SU-DHL-6 (cell line): ENCODE measurements around the gene PRKN.

ENCODE experiments used
- H2AFZ ChIP-seq: fragments of 200-600 bp; sonication (generic); 2 replicates; pipeline ENCODE4 v1.6.1; 2014; ENCODE audit warnings: low read depth, mild to moderate bottlenecking, moderate library complexity, mixed read lengths, antibody characterized with exemption, low read length; ENCODE audit not compliant: severe bottlenecking
- H3F3A ChIP-seq: fragments of 200-600 bp; shearing (Covaris generic); 2 replicates; pipeline ENCODE4 v1.6.0; 2016; ENCODE audit warnings: antibody characterized with exemption, mild to moderate bottlenecking; ENCODE audit not compliant: insufficient read depth
- H3K27ac ChIP-seq: fragments of 200-600 bp; sonication (generic); 2 replicates; pipeline ENCODE4 v1.5.1; 2016; ENCODE audit warnings: low read depth, mild to moderate bottlenecking, low read length, moderate library complexity, mixed read lengths
- H3K27me3 ChIP-seq: fragments of 200-600 bp; sonication (generic), shearing (Covaris generic); 2 replicates; pipeline ENCODE4 v1.6.0; 2014; ENCODE audit warnings: mild to moderate bottlenecking, low read length
- H3K36me3 ChIP-seq: fragments of 200-600 bp; sonication (generic); 2 replicates; pipeline ENCODE4 v1.6.1; 2014; ENCODE audit warnings: mild to moderate bottlenecking, low read length, mixed read lengths
- H3K4me2 ChIP-seq: fragments of 300-600, 200-600 bp; shearing (Covaris generic), sonication (generic); 2 replicates; pipeline ENCODE4 v1.6.0; 2014; ENCODE audit warnings: low read length, low read depth, mild to moderate bottlenecking; ENCODE audit not compliant: poor library complexity, severe bottlenecking
- H3K4me3 ChIP-seq: fragments of 200-600 bp; sonication (generic); 2 replicates; pipeline ENCODE4 v1.5.1; 2014; ENCODE audit warnings: antibody characterized with exemption, low read length, mild to moderate bottlenecking, mixed read lengths; ENCODE audit not compliant: insufficient read depth, poor library complexity, severe bottlenecking
- H3K79me2 ChIP-seq: fragments of 200-600 bp; sonication (generic); 2 replicates; pipeline ENCODE4 v1.6.1; 2014; ENCODE audit warnings: mild to moderate bottlenecking, low read length, moderate library complexity; ENCODE audit not compliant: insufficient read depth
- H3K9ac ChIP-seq: fragments of 200-600 bp; sonication (generic); 2 replicates; pipeline ENCODE4 v1.7.0; 2014; ENCODE audit warnings: mild to moderate bottlenecking, low read length
- H3K9me2 ChIP-seq: fragments of 200-600 bp; sonication (generic); replicated peaks from 2 replicates; pipeline ENCODE4 v1.6.1; 2014; ENCODE audit warnings: low read length; ENCODE audit not compliant: insufficient read depth
- H3K9me3 ChIP-seq: fragments of 200-600 bp; sonication (generic); 2 replicates; pipeline ENCODE4 v1.6.1; 2014; ENCODE audit warnings: low read length, mixed read lengths; ENCODE audit not compliant: insufficient read depth
- H4K20me1 ChIP-seq: fragments of 200-600 bp; sonication (generic); 2 replicates; pipeline ENCODE4 v1.6.1; 2014; ENCODE audit warnings: low read depth, mild to moderate bottlenecking, antibody characterized with exemption, low read length, moderate library complexity, mixed read lengths
- CTCF ChIP-seq: fragments of 200-600 bp; sonication (generic); IDR thresholded peaks from one replicate; pipeline ENCODE4 v1.5.1; 2017; ENCODE audit warnings: antibody characterized with exemption, mild to moderate bottlenecking, low read length, moderate library complexity; ENCODE audit not compliant: insufficient read depth, poor library complexity, severe bottlenecking
- EZH2phosphoT487 ChIP-seq: fragments of 200-600 bp; sonication (generic), shearing (Covaris generic); conservative IDR thresholded peaks from 2 replicates; pipeline ENCODE4 v1.6.1; 2018; ENCODE audit warnings: mild to moderate bottlenecking, antibody characterized with exemption, low read length, moderate library complexity, mixed read lengths

Gene PRKN

GRCh38 chr6:162639951-162640350 lies 87.6 kb downstream of the PRKN start:
- no peak overlapping the region for H3K4me3 ChIP-seq
- H2AFZ ChIP-seq = no peak overlapping the region
- H3K27me3 ChIP-seq = no peaks in the 10 kb centered on the region
- H3K9me3 ChIP-seq = no peaks in the 10 kb centered on the region
- H3K36me3 ChIP-seq = no peaks in the 10 kb centered on the region
- no peaks in the 10 kb centered on the region for H3F3A ChIP-seq
- no peaks in the 10 kb centered on the region for H3K79me2 ChIP-seq
- no peak overlapping the region for H3K4me2 ChIP-seq
- H4K20me1 ChIP-seq = no peaks in the 10 kb centered on the region
- no peak overlapping the region for H3K9ac ChIP-seq
- TF ChIP-seq EZH2phosphoT487 (no peak), CTCF (no peak)
- H3K27ac ChIP-seq = no peak overlapping the region
- H3K9me2 ChIP-seq = no peaks in the 10 kb centered on the region

- TF ChIP-seq EZH2phosphoT487 (no peak), CTCF (no peak)
- Histone ChIP-seq H3K9me2 (no peaks in the 10 kb centered on the region), H3K36me3 (no peaks in the 10 kb centered on the region), H3K4me2 (no peak overlapping the region), H3K9ac (no peak overlapping the region), H3K27me3 (no peaks in the 10 kb centered on the region), H3K79me2 (no peaks in the 10 kb centered on the region), H3K4me3 (no peak overlapping the region), H3K9me3 (no peaks in the 10 kb centered on the region), H2AFZ (no peak overlapping the region), H4K20me1 (no peaks in the 10 kb centered on the region), H3F3A (no peaks in the 10 kb centered on the region), H3K27ac (no peak overlapping the region)
These were observed 88.5 kb downstream of the PRKN start for GRCh38 chr6:162638931-162639574.

GRCh38 chr6:162637317-162637716 lies 90.2 kb downstream of the PRKN start:
- Histone ChIP-seq H3K27me3 (no peaks in the 10 kb centered on the region), H4K20me1 (no peaks in the 10 kb centered on the region), H3K27ac (no peak overlapping the region), H3K4me3 (no peak overlapping the region), H3K9me3 (no peaks in the 10 kb centered on the region), H3K4me2 (no peak overlapping the region), H2AFZ (no peak overlapping the region), H3K79me2 (no peaks in the 10 kb centered on the region), H3F3A (no peaks in the 10 kb centered on the region), H3K9ac (no peak overlapping the region), H3K36me3 (no peaks in the 10 kb centered on the region), H3K9me2 (no peaks in the 10 kb centered on the region)
- TF ChIP-seq CTCF (no peak), EZH2phosphoT487 (no peak)
